ENCODE results near the gene MT1B. TPM values are rescaled to one million over a fixed set of nuclear protein-coding genes. Genes with fewer than 3 reads are reported as not detected.
"Not testable (repeated sequence)": the region's sequence is repeated elsewhere in the genome, so short reads cannot be mapped to it uniquely, and the experiment has no call there.

The MT1B gene
- total and polyA plus RNA-seq, 7 donors: not detected

DNA sequence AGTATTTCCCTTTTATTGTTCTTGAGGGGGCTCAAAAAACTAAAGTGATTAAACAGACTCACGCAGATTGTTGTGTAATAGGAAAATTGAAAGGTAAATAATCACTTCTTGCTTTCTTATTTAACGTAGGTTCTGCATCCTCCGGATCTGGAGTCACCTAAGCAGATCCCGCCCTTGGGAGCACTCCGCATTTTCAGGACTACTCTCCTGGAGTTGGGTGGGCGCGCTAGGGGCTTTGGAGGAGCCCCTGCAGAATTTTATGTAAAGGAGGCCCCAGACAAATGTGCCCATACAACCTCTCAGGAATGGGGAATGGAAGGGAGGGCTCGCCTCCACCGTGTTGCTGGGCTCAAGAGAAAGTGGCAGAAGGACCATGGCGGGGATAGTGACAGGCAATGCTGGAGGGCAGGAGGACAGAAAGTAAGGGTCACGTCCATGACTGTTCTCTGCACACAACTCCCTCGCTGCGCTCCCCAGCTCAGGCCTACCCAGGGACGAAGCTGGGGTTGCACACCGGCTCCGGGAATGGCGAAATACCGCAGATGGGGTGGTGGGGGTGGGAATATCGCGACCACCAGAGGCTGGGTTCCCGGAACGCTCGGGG, 35.0 kb upstream of the MT1B start:
- TF ChIP-seq POLR2AphosphoS5 (IDR thresholded peaks at IDR 0.05) (no peak), CTCF (IDR thresholded peaks at IDR 0.05) (no peak), EP300 (IDR thresholded peaks at IDR 0.05) (no peak), POLR2A (IDR thresholded peaks at IDR 0.05) (no peak)
- H3K27me3 ChIP-seq: no peaks in the 10 kb centered on the region
- peak overlapping the region; percentile 54 to 61 (median 56) for H3K27ac ChIP-seq
- H3K36me3 ChIP-seq: no peaks in the 10 kb centered on the region
- peak overlapping the region in 3 of 4 donors; percentile 38 to 49 (median 48) for H3K4me3 ChIP-seq
- H3K9me3 ChIP-seq: no peaks in the 10 kb centered on the region
- peaks cover 0 to 14% (median 9%) of the 10 kb centered on the region in 4 donors for H3K4me1 ChIP-seq
- intact Hi-C loops (cut with DNase I): no loop called here
- 52 to 60% methylated on average over 23 of the region's 23 CpGs for WGBS, 2 donors
- DNase-seq: no peak

GRCh38 chr16:56617212-56618085, 34.2 kb upstream of the MT1B start:
- peak; percentile 92 for DNase-seq
- Histone ChIP-seq H3K36me3 (no peaks in the 10 kb centered on the region), H3K27ac (peak overlapping the region; percentile 54 to 61 (median 56)), H3K27me3 (no peaks in the 10 kb centered on the region), H3K4me1 (peaks cover 0 to 14% (median 9%) of the 10 kb centered on the region in 4 donors), H3K9me3 (no peaks in the 10 kb centered on the region), H3K4me3 (peak overlapping the region in 3 of 4 donors; percentile 38 to 49 (median 48))
- WGBS, 2 donors: 3 to 5% methylated on average over 41 of the region's 41 CpGs
- intact Hi-C loops (cut with DNase I): no loop called here
- TF ChIP-seq CTCF (IDR thresholded peaks at IDR 0.05) (no peak), POLR2AphosphoS5 (IDR thresholded peaks at IDR 0.05) (peak; percentile 43 to 70 (median 65))

- no peaks in the 10 kb centered on the region for H3K36me3 ChIP-seq
- DNase-seq: no peak
- H3K27ac ChIP-seq: peak overlapping the region in 1 of 4 donors; percentile 54
- H3K4me1 ChIP-seq: peaks cover 0 to 14% (median 9%) of the 10 kb centered on the region in 4 donors
- WGBS, 2 donors: 73 to 88% methylated on average over 6 of the region's 6 CpGs
- H3K27me3 ChIP-seq: no peaks in the 10 kb centered on the region
- H3K4me3 ChIP-seq: no peak overlapping the region
- intact Hi-C loops (cut with DNase I): no loop called here
- no peaks in the 10 kb centered on the region for H3K9me3 ChIP-seq
- TF ChIP-seq POLR2A (IDR thresholded peaks at IDR 0.05): no peak
- TF ChIP-seq POLR2AphosphoS5 (IDR thresholded peaks at IDR 0.05): no peak
- no peak for TF ChIP-seq EP300 (IDR thresholded peaks at IDR 0.05)
- no peak for TF ChIP-seq CTCF (IDR thresholded peaks at IDR 0.05)
Measured at GRCh38 chr16:56618138-56618537, 33.5 kb upstream of the MT1B start.

GRCh38 chr16:56620339-56620897, 31.3 kb upstream of the MT1B start:
- 80 to 91% methylated on average over 8 of the region's 8 CpGs for WGBS, 2 donors
- intact Hi-C loops (cut with DNase I): no loop called here

DNA sequence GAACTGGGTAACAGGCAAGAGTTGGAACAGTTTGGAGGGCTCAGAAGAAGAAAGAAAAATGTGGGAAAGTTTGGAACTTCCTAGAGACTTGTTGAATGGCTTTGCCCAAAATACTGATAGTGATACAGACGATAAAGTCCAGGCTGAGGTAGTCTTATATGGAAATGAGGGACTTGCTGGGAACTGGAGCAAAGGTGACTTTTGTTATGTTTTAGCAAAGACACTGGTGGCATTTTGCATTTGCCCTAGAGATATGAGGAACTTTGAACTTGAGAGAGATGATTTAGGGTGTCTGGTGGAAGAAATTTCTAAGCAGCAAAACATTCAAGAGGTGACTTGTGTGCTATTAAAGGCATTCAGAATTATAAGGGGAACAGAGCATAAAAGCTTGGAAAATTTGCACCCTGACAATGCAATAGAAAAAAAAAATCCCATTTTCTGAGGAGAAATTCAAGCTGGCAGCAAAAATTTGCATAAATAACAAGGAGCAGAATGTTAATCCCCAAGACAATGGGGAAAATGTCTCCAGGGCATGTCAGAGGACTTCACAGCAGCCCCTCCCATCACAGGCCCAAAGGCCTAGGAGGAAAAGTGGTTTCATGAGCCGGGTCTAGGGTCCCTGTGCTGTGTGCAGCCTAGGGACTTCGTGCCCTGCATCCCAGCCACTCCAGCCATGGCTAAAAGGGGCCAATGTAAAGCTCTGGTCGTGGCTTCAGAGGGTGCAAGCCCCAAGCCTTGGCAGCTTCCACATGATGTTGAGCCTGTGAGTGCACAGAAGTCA, 29.8 kb upstream of the MT1B start:
- H3K9me3 ChIP-seq; DNase-seq; H3K4me3 ChIP-seq; H3K36me3 ChIP-seq; intact Hi-C loops (cut with DNase I); H3K27me3 ChIP-seq: not testable (repeated sequence)
- Histone ChIP-seq H3K27ac (peak overlapping the region in 1 of 4 donors; percentile 8), H3K4me1 (peaks cover 0 to 28% (median 19%) of the 10 kb centered on the region in 4 donors)
- WGBS, 2 donors: 73 to 82% methylated on average over 4 of the region's 4 CpGs

More at GRCh38 chr16:56620339-56620897, 31.3 kb upstream of the MT1B start:
- Histone ChIP-seq H3K4me1 (peaks cover 0 to 18% (median 10%) of the 10 kb centered on the region in 4 donors), H3K36me3 (no peaks in the 10 kb centered on the region), H3K27ac (no peak overlapping the region), H3K9me3 (no peaks in the 10 kb centered on the region), H3K27me3 (no peaks in the 10 kb centered on the region), H3K4me3 (no peak overlapping the region)
- DNase-seq: no peak
- TF ChIP-seq EP300 (IDR thresholded peaks at IDR 0.05): no peak

GRCh38 chr16:56623184-56623583, 28.5 kb upstream of the MT1B start:
- H3K27me3 ChIP-seq; H3K9me3 ChIP-seq; H3K36me3 ChIP-seq; H3K4me3 ChIP-seq; H3K27ac ChIP-seq; intact Hi-C loops (cut with DNase I): not testable (repeated sequence)
- peak; percentile 29 for DNase-seq
- H3K4me1 ChIP-seq: peaks cover 0 to 23% (median 19%) of the 10 kb centered on the region in 4 donors
- 94 to 95% methylated on average over 5 of the region's 5 CpGs for WGBS, 2 donors

All from sigmoid colon (tissue), 7 donors.